ENCODE data around the gene ZNF133. TPM values are rescaled to one million over a fixed set of nuclear protein-coding genes. Genes with fewer than 3 reads are reported as not detected.

The ZNF133 gene
- total and polyA plus RNA-seq, 5 donors from 2014 or later, result 7.2 to 11.1 (median 8.6) TPM

GRCh38 chr20:18364768-18365167 is 76.4 kb downstream of the ZNF133 start:
- Histone ChIP-seq H3K9me3 (ENCODE audit: control insufficient read depth in 2 of 2, low read length in 2 of 2) (no peaks in the 10 kb centered on the region), H3K27ac (ENCODE audit: insufficient read depth, low read length, poor library complexity, severe bottlenecking) (no peak overlapping the region), H3K4me3 (ENCODE audit: low read depth, low read length) (no peak overlapping the region), H3K4me1 (ENCODE audit: control insufficient read depth, insufficient read depth, low read length, poor library complexity, severe bottlenecking) (no peaks in the 10 kb centered on the region), H3K36me3 (ENCODE audit: control insufficient read depth, insufficient read depth, low read length) (no peaks in the 10 kb centered on the region), H3K27me3 (ENCODE audit: control insufficient read depth, insufficient read depth, low read length) (peaks cover 1% of the 10 kb centered on the region)
- Mint-ChIP-seq H3K4me1 (no peaks in the 10 kb centered on the region), H3K36me3 (no peaks in the 10 kb centered on the region), H3K4me3 (no peak overlapping the region), H3K9me3 (no peaks in the 10 kb centered on the region), H3K27ac (no peak overlapping the region), H3K27me3 (no peaks in the 10 kb centered on the region)
- ATAC-seq (ENCODE audit: low read depth in 2 of 2), result no peak
- DNase-seq, result no peak

Other genes starting within 250 kb of the ZNF133 start
- gene OVOL2, start 230.6 kb upstream of the ZNF133 start, total RNA-seq, result not detected
- not detected for gene OVOL2, start 230.6 kb upstream of the ZNF133 start, polyA plus RNA-seq
- gene KAT14, start 150.7 kb upstream of the ZNF133 start, total RNA-seq, result 7.4 TPM
- gene KAT14, start 150.7 kb upstream of the ZNF133 start, polyA plus RNA-seq, result 10 to 100 TPM in 3 of 4 donors, 1 to 10 TPM in 1; 10.0 to 15.9 (median 12.5) TPM
- gene PET117, start 150.7 kb upstream of the ZNF133 start, total RNA-seq, result 11.4 TPM
- gene PET117, start 150.7 kb upstream of the ZNF133 start, polyA plus RNA-seq, result 10 to 100 TPM; 26.2 to 35.3 (median 29.3) TPM
- 2.2 TPM for gene DZANK1, start 178.5 kb downstream of the ZNF133 start, total RNA-seq
- gene DZANK1, start 178.5 kb downstream of the ZNF133 start, polyA plus RNA-seq, result under 1 TPM; 0.23 to 0.85 (median 0.66) TPM
- 6.8 TPM for gene POLR3F, start 178.9 kb downstream of the ZNF133 start, total RNA-seq
- 1 to 10 TPM; 5.0 to 9.2 (median 8.1) TPM for gene POLR3F, start 178.9 kb downstream of the ZNF133 start, polyA plus RNA-seq
- 6.5 TPM for gene RBBP9, start 208.7 kb downstream of the ZNF133 start, total RNA-seq
- 10 to 100 TPM in 1 of 4 donors, 1 to 10 TPM in 3; 8.1 to 10.1 (median 9.2) TPM for gene RBBP9, start 208.7 kb downstream of the ZNF133 start, polyA plus RNA-seq
- gene SEC23B, start 219.4 kb downstream of the ZNF133 start, total RNA-seq, result 57.7 TPM
- 10 to 100 TPM; 45.0 to 54.5 (median 46.9) TPM for gene SEC23B, start 219.4 kb downstream of the ZNF133 start, polyA plus RNA-seq

All from CD4-positive, CD25-positive, alpha-beta regulatory T cell (primary cell).